H1 (cell line): ENCODE results near the gene ZNF521. TPM values are rescaled to one million over a fixed set of nuclear protein-coding genes. Genes with fewer than 3 reads are reported as not detected.

ENCODE experiments used
- E2F6 ChIP-seq: IDR thresholded peaks from 2 replicates; pipeline ENCODE4 v1.6.1; 2012; ENCODE audit warnings: inconsistent platforms
- KDM1A ChIP-seq: fragments of 200-600, 300-600 bp; sonication (generic); IDR thresholded peaks from 2 replicates; pipeline ENCODE4 v1.7.1; 2016; ENCODE audit warnings: mild to moderate bottlenecking, low read length, borderline replicate concordance
- polyA plus RNA-seq, 7 experiments: library from polyadenylated mRNA; depleted of rRNA in 3 of 7; stranded (reverse) in 5 of 7; unstranded in 2 of 7; fragments of >200 nt in 5 of 7; fragments of 200-250 nt in 2 of 7; gene quantifications; 1 replicate in 5 of 7; 2 replicates in 1 of 7; 4 replicates in 1 of 7; pipeline versions ENCODE4 v1.2.1 to v1.2.3, GENCODE V29; 2011 to 2013; ENCODE audit warnings: missing spikeins in 2 of 7, mixed read lengths in 2 of 7
- total RNA-seq: library from RNA; stranded (reverse); fragmentation: NEBNext Ultra II Directional; extraction: Animal tissue kit (Norgen Biotek cat#: 25700); gene quantifications from 2 replicates; pipeline ENCODE4 v1.2.1, GENCODE V29; 2021

Gene ZNF521
- total and polyA plus RNA-seq, 2 of the 8 experiments (the other 6 are each of a cell fraction or from before 2014, with no cell fraction given): 9.5 to 15.8 TPM

- TF ChIP-seq E2F6: no peak
- TF ChIP-seq KDM1A: no peak
Measured at GRCh38 chr18:25113566-25113965, 238.4 kb downstream of the ZNF521 start (continued).
